Endometrium (tissue), 2 donors: Measurements from ENCODE around the gene BACE2.
"Not testable (repeated sequence)": the region's sequence is repeated elsewhere in the genome, so short reads cannot be mapped to it uniquely, and the experiment has no call there.

Experiments used
- FAIRE-seq: peaks from 2 replicates; lab custom pipeline; 2012; peaks lifted over from hg19 to GRCh38; lab: Jason Lieb, UNC
- donor health status: control.
- donor health status: control.

Gene BACE2

DNA sequence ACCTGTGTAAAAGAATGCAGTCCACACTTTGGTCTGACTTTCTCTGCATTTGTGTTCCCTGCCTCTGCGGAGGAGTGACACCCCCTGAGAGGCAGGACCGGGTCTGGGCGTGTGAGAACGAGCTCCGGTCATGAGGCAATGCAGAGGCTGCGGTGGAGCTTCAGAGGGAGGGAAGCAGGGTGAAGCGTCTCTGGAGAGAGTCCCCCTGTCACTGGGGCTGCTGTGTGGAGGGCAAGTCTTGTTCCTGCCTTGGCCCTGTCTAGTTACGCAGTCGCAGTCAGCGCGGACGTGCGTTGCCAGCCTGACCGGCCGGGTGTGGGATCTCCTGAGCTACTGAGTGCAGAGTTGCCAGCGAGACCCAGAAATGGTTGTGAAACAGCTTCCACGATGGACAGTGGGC lies 48.5 kb downstream of the BACE2 start:
- no peak for FAIRE-seq

DNA sequence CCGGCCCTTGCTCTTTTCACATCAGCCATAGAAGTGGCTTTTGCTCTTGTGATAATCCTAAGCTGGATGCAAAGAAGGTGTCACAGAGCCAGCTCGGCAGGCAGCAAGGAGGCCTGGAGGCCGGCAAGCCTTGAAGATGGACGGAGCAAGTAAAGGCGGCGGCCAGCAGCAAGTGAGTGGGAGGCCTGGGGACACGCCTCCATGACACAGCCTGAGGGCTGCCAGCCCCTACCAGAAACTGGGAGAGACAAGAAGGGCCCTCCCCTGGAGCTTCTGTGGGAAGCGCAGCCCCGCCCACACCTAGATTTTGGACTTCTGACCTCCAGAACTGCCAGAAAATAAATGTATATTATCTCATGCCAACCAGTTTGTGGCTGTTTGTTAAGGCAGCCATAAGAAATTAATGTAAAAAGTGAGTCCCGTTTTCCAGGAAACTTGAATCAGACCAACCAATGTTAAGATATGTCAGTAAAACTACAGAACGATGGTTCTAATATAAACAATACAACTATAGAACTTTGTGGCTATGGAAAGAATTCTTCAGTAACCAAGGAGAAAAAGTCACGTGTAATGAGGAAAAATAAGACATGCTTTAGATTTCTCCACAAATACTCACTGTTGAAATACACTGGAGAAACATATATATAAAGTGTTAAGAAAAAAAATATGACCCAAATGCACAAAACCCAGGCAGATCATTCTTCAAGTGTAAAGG lies 49.9 kb downstream of the BACE2 start:
- no peak for FAIRE-seq

DNA sequence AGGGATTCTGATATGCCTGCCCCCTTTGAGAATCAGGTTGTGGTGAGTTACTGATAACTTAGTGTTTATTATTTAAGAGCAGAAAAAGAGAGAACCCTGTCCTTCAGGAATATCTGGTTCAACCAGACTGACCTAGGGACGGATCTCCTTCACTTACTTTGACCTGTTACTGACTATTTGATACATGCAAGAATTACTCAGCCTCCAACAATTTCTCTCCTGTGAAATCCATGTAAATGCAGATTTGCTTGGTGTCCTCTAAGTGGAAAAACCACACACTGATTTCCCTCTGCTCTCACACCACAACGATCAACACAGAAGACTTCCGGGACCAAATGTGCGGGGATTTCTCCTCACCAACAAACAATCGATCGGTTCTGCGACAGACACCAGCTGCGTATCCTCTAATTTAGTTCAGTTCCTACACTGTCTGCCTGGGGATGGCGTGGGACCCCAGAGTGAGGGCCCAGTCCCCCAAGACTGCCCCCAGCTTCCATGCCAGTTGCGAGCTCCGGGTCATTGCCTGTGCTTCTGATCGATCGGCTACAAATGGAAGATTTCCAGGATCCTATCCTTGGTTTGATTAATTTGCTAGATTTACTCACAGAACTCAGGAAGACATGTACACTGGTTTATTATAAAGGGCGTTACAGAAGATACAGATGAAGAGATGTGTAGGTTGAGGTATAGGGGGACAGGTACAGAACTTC lies 51.7 kb downstream of the BACE2 start:
- FAIRE-seq, result no peak

DNA sequence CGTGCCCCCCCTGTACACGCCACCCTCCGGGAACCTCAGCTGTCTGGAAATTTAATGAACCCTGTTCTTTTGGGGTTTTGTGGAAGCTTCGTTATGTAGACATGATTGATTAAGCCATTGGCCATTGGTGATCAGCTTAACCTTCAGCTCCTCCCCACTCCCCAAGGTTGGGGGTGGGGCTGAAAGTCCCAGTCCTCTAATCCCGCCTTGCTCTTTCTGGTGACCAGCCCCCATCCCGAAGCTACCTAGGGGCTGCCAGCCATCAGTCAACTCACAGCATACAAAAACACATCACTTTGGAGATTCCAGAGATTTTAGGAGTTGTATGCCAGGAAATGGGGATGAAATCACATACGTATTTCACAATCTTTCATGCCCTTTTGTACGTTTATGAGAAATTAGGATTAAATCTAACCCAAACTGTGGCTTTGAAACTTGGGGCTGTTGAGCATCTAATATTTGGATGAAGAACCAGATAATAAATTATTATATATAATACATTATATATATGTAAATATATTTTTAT lies 52.3 kb downstream of the BACE2 start:
- FAIRE-seq, result no peak

DNA sequence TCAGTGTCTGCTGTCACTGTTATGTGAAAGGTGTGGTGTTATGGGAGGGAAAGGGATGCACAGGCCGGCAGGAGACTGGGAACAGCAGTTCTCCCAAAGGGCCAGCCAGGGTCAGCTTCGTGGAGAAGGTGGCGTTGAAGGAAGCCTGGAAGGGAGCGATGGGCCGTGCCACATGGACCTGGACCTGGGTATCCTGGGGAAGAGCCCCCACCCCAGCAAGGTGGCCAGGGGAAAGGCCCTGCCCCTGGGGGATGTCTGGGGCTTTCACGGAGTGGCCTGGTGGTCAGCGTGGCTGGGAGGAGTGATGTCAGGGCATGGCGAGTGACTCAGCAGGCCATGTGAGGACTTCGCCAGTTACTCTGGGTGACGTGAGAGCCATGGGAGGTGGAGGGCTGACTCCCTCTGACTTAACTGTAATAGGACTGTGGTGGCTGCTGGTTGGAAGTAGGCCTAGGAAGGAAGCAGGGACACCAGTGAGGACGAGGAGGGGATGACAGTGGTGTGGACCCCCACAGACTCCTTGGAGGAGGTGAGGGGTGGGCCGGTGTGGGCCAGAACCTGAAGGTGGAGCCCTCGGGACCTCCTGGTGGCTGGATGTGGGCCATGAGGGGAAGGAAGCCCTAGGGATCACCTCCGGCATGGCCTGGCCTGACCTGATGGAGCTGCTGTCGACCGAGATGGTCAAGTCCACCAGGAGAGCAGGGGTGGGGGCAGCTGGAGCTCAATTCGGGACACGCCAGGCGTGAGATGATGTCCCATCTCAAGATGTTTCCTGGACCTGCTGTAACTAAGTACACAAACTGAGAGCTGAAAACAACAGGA lies 54.5 kb downstream of the BACE2 start:
- no peak for FAIRE-seq

DNA sequence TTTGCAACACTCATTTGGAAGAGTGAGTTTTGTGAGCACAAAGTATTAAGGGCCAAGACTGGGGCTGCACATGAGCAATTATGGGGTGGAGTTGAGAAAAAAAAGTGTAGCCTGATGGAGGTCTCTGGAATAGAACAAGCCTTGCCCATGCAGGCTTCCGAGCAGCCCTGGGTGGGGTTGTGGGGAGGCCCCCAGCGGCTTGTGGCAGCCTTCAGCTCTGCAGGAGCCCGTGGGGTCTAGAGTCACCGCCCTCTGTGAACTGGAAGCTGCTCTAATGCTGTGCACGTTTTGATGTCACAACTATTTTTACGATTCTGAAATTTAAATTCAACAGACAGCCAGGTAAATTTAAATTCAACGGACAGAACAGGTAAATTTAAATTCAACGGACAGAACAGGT lies 58.9 kb downstream of the BACE2 start:
- no peak for FAIRE-seq

DNA sequence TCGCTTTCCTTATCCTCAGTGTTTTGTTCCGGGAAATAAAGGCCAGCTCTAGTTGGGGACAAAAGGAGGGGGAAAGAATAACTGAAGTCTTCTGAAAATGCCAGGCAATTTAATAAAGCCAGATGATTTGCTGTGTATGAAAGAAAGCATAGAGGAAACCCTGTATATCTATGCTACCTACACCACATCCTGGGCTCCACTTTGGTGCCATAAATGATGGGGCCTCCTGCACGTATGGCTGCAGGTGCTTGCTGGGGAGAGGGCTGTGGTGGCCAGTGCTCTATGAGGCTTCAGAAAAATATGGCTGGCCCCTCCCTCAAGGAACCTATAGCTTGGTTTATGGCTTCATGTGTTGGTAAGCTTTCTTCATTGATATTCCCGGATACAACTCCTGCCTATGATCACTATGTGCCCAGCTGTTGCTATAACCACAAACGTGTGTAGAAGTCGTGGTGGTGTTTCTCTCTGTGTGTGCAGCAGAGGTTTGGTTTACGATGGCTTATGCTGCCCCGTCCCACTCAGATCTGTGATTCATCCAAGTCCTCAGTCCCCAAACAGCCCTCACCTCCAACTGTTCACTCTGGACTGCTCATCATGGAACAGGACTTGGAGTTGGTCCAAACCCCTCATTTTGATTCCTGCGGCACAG lies 59.5 kb downstream of the BACE2 start:
- FAIRE-seq, result no peak

DNA sequence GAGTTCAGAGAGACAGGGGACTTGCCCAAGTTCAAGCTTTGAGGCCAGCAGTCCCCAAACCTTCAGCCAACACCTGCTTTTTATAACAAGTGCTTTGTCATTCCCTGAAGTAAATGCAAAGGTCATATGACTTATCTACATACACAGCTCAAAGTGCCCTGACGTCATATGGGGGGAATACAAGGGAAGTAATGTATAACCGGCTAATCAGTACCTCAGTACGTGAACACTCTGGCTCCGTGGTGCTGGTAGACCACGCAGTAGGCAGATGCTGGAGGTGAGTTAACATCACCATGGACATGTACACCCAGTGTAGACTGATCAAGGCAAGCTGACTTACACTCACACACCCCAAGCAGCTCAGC lies 60.0 kb downstream of the BACE2 start:
- no peak for FAIRE-seq

DNA sequence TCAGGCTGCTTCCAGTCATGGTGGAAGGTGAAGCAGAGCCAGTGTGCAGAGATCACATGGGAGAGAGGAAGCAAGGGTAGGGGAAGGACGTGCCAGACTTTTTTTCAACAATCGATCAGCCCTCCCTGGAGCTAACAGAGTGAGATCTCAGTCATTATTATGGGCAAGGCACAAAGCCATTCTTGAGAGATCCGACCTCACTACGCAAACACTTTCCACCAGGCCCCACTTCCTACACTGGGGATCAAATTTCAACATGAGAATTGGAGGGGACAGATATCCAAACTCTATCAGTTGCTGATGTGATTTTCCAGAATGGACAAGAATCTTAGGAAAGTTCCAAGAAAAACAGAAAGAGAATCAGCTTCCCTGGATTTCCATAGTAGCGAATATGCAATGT lies 60.5 kb downstream of the BACE2 start:
- no peak for FAIRE-seq

DNA sequence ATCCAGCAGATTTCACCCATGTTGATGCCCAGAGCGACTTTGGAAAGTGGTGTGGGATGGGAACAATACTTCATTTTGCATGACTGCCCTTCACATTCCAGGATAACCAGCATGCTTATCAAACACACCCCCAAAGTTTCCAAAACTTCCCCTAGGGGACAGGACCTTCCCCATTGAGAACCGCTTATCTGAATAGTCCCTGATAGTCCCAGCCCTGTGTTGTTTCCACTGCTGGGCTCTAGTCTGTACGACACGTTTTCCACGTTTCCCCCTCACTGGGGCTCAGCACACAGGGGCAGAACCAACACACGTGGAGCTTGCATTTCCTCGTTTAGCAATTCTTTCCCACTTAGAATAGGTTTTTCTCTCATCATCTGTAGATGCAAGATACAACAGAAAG lies 61.0 kb downstream of the BACE2 start:
- FAIRE-seq, result no peak

DNA sequence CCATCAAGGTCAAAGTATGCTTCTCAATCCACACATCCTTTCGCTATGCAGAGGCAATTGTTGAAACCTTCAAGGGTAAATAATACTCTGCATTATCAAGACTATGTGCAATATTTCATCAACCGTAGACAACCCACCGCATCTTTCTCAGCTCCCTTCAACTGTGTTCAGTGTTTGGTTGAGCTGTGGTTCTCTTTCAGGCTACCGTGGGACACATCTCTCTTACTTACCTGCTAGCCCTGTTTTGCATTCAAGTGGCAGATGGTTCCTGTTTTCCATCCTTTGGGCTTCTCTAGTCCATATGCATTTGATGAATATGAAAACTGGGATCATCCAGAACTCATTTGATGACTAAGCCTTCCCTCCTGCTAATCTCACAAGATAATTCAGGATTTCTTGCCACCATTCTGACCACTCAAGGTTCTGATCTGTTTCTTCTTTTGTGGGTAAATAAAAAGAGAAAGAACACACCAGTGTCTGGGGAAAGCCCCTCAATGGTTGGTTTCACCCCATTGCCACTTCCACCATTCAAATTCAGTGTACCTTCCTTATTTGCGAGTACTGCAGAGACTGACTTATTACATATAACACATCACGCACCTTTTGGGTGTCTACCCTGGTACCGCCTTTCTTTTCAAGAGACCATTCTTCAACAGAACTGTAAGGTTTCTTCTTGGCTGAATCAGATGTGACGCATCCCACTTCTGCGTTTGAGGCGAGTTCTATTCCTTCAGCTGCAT lies 61.7 kb downstream of the BACE2 start:
- FAIRE-seq, result no peak

DNA sequence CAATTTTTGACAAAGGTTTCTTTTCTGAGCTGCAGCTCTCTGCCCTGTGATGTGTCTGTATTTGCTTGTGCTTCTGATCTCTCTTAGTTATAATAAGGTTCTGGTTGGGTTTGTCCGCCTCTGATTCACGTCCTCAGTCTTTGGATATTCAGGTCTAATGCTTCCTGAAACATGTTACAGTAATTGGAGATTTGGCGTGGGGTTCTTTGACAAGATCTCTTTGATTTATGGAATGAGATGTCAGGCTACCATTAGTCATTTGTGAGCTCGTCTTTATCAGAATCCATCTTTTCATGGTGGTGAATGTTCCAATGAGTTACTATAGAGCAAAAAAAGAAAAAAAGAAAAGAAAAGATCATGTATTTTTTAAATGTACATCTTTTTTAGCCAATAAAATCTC lies 62.5 kb downstream of the BACE2 start:
- no peak for FAIRE-seq

DNA sequence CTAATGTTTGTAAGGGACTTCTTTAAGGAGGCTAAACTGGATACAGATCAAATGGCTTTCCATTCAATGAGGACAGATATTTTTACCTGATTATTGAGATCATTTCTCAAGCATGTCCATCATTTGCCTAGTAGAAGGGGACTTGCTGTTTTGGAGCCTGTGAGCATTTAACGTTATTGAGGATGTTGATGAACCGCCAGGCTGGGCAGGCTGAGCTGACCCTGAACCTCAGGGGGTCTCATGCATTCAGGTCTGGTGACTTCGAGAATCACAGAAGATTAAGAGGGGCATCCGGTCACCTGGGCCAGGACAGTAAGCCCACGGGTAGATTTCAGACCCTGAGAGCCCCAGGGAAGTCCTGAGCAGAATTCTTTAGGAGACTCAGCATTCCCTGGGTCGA lies 63.1 kb downstream of the BACE2 start:
- FAIRE-seq, result no peak

DNA sequence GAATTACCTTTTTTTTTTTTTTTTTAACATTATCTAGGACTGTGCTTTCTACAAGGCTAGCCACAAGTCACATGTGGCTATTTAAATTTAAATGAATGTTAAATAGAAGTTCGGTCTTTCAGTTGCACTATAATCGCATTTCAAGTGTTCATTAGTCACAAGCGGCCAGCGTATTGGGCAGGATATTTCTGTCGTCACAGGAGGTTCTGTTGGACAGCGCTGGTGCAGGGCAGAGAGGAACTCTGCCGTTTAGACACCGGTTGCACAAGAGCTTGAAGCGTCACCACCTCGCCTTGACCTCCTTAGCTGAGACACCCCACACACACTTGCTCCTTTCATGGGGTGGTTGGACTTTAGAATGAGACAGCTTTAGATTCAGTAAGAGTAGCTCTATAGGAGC lies 64.1 kb downstream of the BACE2 start:
- FAIRE-seq, result no peak

DNA sequence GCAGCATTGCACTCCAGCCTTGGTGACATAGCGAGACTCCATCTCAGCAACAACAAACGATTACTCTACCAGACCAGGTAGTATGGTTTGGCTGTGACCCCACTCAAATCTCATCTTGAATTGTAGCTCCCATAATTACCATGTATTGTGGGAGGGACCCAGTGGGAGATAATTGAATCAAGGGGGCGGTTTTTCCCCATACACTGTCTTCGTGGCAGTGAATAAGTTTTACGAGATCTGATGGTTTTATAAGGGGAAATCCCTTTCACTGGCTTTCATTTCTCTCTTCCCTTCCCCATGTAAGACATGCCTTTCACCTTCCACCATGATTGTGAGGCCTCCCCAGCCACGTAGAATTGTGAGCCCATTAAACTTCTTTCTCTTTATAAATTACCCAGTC lies 66.0 kb downstream of the BACE2 start:
- FAIRE-seq, result no peak

DNA sequence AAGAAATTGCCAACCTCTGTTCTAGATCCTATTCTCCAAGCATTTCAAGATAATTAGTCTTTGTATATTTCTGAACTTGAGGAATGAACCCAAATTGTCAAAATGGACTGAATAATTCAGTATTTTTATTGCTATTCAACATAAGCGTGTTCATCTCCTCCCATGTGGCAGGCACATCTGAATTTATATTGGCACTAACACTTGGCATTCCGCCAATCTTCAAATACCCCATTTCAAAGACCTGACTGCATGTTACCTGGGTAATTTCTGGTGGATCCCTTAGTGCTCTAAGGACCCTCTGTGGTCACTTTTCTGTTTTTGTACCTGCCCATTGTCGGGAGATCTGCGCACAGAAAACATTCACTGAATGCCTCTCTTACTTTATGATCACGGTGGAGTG lies 66.6 kb downstream of the BACE2 start:
- no peak for FAIRE-seq

DNA sequence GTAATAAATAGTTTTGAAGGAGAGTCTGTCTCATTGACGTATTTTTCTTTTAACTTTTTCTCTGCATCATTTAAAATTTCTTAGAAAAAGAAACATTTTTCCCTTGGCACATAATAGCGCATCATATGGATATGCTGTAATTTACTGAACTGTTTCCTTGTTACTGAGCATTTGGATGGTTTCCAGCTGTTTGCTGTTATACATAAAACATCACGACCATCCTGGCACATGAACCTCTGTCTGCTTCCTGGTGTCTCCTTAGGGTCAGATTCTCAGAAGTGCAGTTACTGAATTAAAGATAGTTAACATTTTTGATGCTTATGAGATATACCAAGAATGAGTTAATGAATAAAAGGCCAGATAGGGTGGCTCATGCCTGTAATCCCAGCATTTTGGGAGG lies 67.2 kb downstream of the BACE2 start:
- no peak for FAIRE-seq

DNA sequence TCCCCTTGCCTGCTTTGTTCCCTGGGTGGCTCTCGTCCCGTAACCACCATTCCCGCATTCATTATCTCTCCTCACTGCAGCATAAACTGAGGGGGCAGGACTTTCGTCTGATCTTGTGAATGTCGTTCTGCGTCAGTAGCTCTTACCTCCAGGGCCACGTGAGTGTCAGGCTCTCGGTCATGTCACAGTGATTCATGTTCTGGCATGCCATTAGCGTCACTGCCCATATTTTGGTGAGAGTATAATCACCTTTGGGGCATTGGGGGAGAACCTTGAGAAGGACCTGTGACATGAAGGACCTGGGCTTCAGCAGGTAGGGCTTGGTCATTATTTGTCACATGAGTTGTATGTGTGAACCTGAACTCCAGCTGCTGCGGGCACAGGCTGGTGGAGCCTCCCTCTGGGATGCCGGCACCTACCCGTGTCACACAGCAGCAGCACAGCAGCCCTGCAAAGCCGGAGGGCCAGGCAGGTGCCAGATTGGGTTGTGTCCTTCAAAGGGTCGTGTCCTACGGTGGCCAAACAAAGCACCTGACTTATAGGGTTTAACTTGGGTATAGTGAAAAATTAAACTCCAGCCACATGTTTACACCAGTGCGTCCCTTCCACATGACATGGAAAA lies 68.5 kb downstream of the BACE2 start:
- no peak for FAIRE-seq

DNA sequence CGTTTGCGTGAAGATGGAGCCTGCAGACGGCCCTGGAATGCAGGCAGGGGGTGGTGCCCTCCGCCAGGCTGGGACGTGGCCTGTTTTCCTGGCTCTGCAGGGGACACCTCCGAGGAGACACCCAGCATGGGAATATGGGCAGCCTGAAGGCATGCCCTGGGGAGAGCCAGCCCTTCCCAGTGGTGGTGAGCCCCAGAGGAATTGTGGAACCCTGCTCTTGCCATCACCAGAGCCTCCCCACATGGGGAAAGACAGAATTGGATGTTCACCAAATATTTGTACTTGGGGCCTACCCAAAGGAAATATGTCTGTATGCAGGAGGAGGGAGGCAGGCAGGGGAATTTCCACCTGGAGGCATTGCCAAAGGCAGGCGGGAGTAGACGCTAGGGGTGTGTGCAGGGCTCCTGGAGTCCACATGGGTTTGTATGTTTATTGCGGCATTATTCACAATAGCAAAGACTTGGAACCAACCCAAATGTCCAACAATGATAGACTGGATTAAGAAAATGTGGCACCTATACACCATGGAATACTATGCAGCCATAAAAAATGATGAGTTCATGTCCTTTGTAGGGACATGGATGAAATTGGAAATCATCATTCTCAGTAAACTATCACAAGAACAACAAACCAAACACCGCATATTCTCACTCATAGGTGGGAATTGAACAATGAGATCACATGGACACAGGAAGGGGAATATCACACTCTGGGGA lies 70.3 kb downstream of the BACE2 start:
- not testable (repeated sequence) for FAIRE-seq

DNA sequence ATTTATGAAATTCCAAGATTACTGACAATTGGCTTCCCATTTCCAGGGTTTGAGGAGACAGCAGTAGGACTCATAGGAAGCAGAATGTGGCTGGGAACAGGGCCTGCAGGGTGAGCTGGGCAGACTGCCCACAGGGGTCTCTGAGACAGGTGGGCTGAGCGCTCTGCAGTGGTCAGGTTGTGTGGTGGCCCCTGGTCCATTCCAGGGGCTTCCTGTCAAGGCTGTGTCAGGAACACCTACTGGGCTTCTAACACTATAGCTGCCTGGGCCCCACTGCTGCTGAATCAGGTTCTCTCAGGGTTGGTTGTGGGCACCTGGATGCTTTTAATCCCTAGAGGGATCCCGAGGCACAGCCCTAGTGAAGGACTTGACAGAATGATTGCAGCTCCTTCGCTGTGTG lies 72.1 kb downstream of the BACE2 start:
- no peak for FAIRE-seq

DNA sequence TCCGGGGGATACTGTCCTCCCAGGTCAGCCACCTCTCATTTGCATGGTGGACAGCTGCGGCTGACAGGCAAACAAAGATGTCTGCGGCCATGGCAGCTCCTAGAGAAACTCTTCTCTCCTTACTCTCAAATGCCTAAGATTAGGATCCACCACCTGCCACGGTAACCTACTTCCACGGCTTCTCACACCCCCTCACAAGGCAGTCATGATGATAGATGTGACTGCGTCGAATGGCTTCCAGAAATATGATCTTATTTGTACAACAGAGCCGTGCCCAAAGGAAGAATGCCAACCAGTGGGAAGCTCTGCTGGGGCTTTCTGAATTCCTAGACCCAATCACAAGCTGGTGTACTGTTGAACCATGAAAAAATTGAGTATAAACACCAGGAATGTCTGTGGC lies 73.4 kb downstream of the BACE2 start:
- no peak for FAIRE-seq
